Activated T-helper 2 cell treated with anti-CD3 and anti-CD28 coated beads, Interferon-gamma antibody, Interleukin-2, Interleukin-4, amounts not matched to agents 10 μg/mL and 5 μg/mL and 100 μg/mL, durations not matched to agents 14 hours and 24 hours and 36 hours (primary cell): ENCODE measurements around the gene RHOB. TPM values are rescaled to one million over a fixed set of nuclear protein-coding genes. Genes with fewer than 3 reads are reported as not detected.
A peak's percentile ranks its signal among the peaks of the same experiment; 100 is the strongest.

ENCODE experiments used
- DNase-seq: peaks from one replicate; pipeline ENCODE4 v3.0.0; 2021; ENCODE audit warnings: low spot score
- H3K27ac Mint-ChIP-seq: one replicate; pipeline ENCODE4 v1.8.0; 2021; ENCODE audit warnings: mixed read lengths
- H3K27me3 Mint-ChIP-seq: one replicate; pipeline ENCODE4 v1.8.0; 2021; ENCODE audit warnings: low read depth, mixed read lengths
- H3K36me3 Mint-ChIP-seq: one replicate; pipeline ENCODE4 v1.8.0; 2021; ENCODE audit warnings: low read depth, mixed read lengths
- H3K4me1 Mint-ChIP-seq: one replicate; pipeline ENCODE4 v1.8.0; 2021; ENCODE audit warnings: low read depth, mixed read lengths
- H3K4me3 Mint-ChIP-seq: one replicate; pipeline ENCODE4 v1.8.0; 2021; ENCODE audit warnings: low read depth, mild to moderate bottlenecking, moderate library complexity, mixed read lengths
- H3K9me3 Mint-ChIP-seq: one replicate; pipeline ENCODE4 v1.8.0; 2021; ENCODE audit warnings: mixed read lengths
- intact Hi-C: fragments of 100-400 bp; cut with micrococcal nuclease; formaldehyde crosslinking; loops from one replicate; pipeline ENCODE4 v1.15.1; 2023
- total RNA-seq: library from RNA; stranded (reverse); gene quantifications from 2 replicates; pipeline ENCODE4 v1.2.3, GENCODE V29; 2022

Gene RHOB
- total RNA-seq, 1 donor from 2014 or later: 119 TPM

- peaks cover 5% of the 10 kb centered on the region for H3K9me3 Mint-ChIP-seq
- H3K27me3 Mint-ChIP-seq: peaks cover 3% of the 10 kb centered on the region
- DNase-seq: no peak
- H3K27ac Mint-ChIP-seq: no peak overlapping the region
- H3K4me3 Mint-ChIP-seq: no peak overlapping the region
- intact Hi-C loops: no loop called here
- H3K4me1 Mint-ChIP-seq: peaks cover 5% of the 10 kb centered on the region
- no peaks in the 10 kb centered on the region for H3K36me3 Mint-ChIP-seq
Measured at GRCh38 chr2:20480913-20481312, 34.0 kb downstream of the RHOB start.

GRCh38 chr2:20481798-20482405 is 35.0 kb downstream of the RHOB start:
- intact Hi-C loops: no loop called here
- Mint-ChIP-seq H3K27me3 (peaks cover 3% of the 10 kb centered on the region), H3K9me3 (peaks cover 5% of the 10 kb centered on the region), H3K4me1 (peaks cover 5% of the 10 kb centered on the region), H3K36me3 (no peaks in the 10 kb centered on the region), H3K27ac (no peak overlapping the region), H3K4me3 (no peak overlapping the region)
- DNase-seq: no peak

GRCh38 chr2:20482725-20483124 is 35.9 kb downstream of the RHOB start:
- Mint-ChIP-seq H3K27ac (no peak overlapping the region), H3K4me3 (no peak overlapping the region), H3K36me3 (no peaks in the 10 kb centered on the region), H3K27me3 (peaks cover 3% of the 10 kb centered on the region), H3K9me3 (peaks cover 5% of the 10 kb centered on the region), H3K4me1 (peaks cover 5% of the 10 kb centered on the region)
- no peak for DNase-seq
- intact Hi-C loops: no loop called here

- peak overlapping the region; percentile 7 for H3K27ac Mint-ChIP-seq
- peaks cover 3% of the 10 kb centered on the region for H3K27me3 Mint-ChIP-seq
- no peak for DNase-seq
- intact Hi-C loops: no loop called here
- no peaks in the 10 kb centered on the region for H3K36me3 Mint-ChIP-seq
- peaks cover under 1% of the 10 kb centered on the region for H3K4me1 Mint-ChIP-seq
- H3K9me3 Mint-ChIP-seq: peaks cover 4% of the 10 kb centered on the region
- no peak overlapping the region for H3K4me3 Mint-ChIP-seq
Measured at GRCh38 chr2:20483194-20483895, 36.5 kb downstream of the RHOB start.

GRCh38 chr2:20484034-20484617 is 37.3 kb downstream of the RHOB start:
- Mint-ChIP-seq H3K27ac (no peak overlapping the region), H3K9me3 (no peaks in the 10 kb centered on the region), H3K36me3 (no peaks in the 10 kb centered on the region), H3K27me3 (peaks cover 3% of the 10 kb centered on the region), H3K4me3 (no peak overlapping the region), H3K4me1 (no peaks in the 10 kb centered on the region)
- no peak for DNase-seq
- intact Hi-C loops: no loop called here

GRCh38 chr2:20484810-20485611 is 38.1 kb downstream of the RHOB start:
- intact Hi-C loops: no loop called here
- H3K27me3 Mint-ChIP-seq: peaks cover 3% of the 10 kb centered on the region
- H3K4me1 Mint-ChIP-seq: no peaks in the 10 kb centered on the region
- H3K36me3 Mint-ChIP-seq: no peaks in the 10 kb centered on the region
- no peaks in the 10 kb centered on the region for H3K9me3 Mint-ChIP-seq
- no peak overlapping the region for H3K27ac Mint-ChIP-seq
- no peak overlapping the region for H3K4me3 Mint-ChIP-seq
- DNase-seq: no peak

- Mint-ChIP-seq H3K4me3 (no peak overlapping the region), H3K27ac (no peak overlapping the region), H3K36me3 (no peaks in the 10 kb centered on the region), H3K9me3 (no peaks in the 10 kb centered on the region), H3K27me3 (peaks cover 3% of the 10 kb centered on the region), H3K4me1 (no peaks in the 10 kb centered on the region)
- DNase-seq: no peak
- intact Hi-C loops: no loop called here
Measured at GRCh38 chr2:20485612-20486388, 38.9 kb downstream of the RHOB start.

- Mint-ChIP-seq H3K4me3 (no peak overlapping the region), H3K4me1 (no peaks in the 10 kb centered on the region), H3K36me3 (no peaks in the 10 kb centered on the region), H3K27me3 (peaks cover 3% of the 10 kb centered on the region), H3K27ac (no peak overlapping the region), H3K9me3 (no peaks in the 10 kb centered on the region)
- no peak for DNase-seq
- intact Hi-C loops: no loop called here
Measured at GRCh38 chr2:20486571-20486970, 39.7 kb downstream of the RHOB start.

GRCh38 chr2:20487030-20487391 is 40.1 kb downstream of the RHOB start:
- no peak overlapping the region for H3K4me3 Mint-ChIP-seq
- no peaks in the 10 kb centered on the region for H3K36me3 Mint-ChIP-seq
- intact Hi-C loops: no loop called here

GRCh38 chr2:20487392-20488174 is 40.7 kb downstream of the RHOB start:
- Mint-ChIP-seq H3K27me3 (peaks cover 3% of the 10 kb centered on the region), H3K9me3 (no peaks in the 10 kb centered on the region), H3K4me3 (no peak overlapping the region), H3K36me3 (no peaks in the 10 kb centered on the region), H3K27ac (no peak overlapping the region), H3K4me1 (no peaks in the 10 kb centered on the region)
- no peak for DNase-seq
- intact Hi-C loops: no loop called here

More at GRCh38 chr2:20487030-20487391, 40.1 kb downstream of the RHOB start:
- H3K9me3 Mint-ChIP-seq: no peaks in the 10 kb centered on the region
- no peaks in the 10 kb centered on the region for H3K4me1 Mint-ChIP-seq
- DNase-seq: no peak
- peaks cover 3% of the 10 kb centered on the region for H3K27me3 Mint-ChIP-seq
- no peak overlapping the region for H3K27ac Mint-ChIP-seq

- Mint-ChIP-seq H3K4me3 (no peak overlapping the region), H3K27me3 (peaks cover 1% of the 10 kb centered on the region), H3K4me1 (no peaks in the 10 kb centered on the region), H3K9me3 (no peaks in the 10 kb centered on the region), H3K27ac (no peak overlapping the region), H3K36me3 (no peaks in the 10 kb centered on the region)
- intact Hi-C loops: no loop called here
- DNase-seq: no peak
Measured at GRCh38 chr2:20488201-20488641, 41.3 kb downstream of the RHOB start.

GRCh38 chr2:20488782-20489181 is 41.9 kb downstream of the RHOB start:
- Mint-ChIP-seq H3K27me3 (no peaks in the 10 kb centered on the region), H3K27ac (no peak overlapping the region)
- no peak for DNase-seq

More at GRCh38 chr2:20488782-20489181, 41.9 kb downstream of the RHOB start:
- Mint-ChIP-seq H3K9me3 (no peaks in the 10 kb centered on the region), H3K4me1 (no peaks in the 10 kb centered on the region), H3K4me3 (no peak overlapping the region), H3K36me3 (no peaks in the 10 kb centered on the region)
- intact Hi-C loops: no loop called here
